GM18526 (cell line): Measurements from ENCODE around the gene ZNF775.

Experiments
- POLR2A ChIP-seq: IDR thresholded peaks from 3 replicates; pipeline ENCODE4 v1.6.1; 2011; ENCODE audit not compliant: insufficient read length; ENCODE audit errors: extremely low read depth

Gene ZNF775

DNA sequence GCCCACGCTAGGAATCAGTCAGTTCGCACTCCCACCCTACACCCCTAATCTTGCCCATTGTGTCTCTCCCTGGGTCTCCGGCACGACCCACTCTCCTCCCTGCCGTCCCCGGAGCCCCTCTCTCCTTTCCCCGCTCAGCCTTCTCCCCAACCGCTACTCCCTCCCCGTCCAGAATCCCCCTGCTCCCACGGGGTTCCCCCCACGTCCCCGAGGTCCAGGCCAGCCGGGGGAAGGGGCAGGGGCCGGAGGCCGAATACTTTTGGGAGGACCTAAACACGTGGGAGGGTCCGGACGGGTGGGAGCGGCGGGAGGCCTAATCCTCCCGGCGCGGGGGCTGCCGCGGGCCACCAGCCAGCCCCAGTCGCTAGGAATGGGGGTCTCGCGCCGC lies 38.3 kb upstream of the ZNF775 start:
- no peak for TF ChIP-seq POLR2A

DNA sequence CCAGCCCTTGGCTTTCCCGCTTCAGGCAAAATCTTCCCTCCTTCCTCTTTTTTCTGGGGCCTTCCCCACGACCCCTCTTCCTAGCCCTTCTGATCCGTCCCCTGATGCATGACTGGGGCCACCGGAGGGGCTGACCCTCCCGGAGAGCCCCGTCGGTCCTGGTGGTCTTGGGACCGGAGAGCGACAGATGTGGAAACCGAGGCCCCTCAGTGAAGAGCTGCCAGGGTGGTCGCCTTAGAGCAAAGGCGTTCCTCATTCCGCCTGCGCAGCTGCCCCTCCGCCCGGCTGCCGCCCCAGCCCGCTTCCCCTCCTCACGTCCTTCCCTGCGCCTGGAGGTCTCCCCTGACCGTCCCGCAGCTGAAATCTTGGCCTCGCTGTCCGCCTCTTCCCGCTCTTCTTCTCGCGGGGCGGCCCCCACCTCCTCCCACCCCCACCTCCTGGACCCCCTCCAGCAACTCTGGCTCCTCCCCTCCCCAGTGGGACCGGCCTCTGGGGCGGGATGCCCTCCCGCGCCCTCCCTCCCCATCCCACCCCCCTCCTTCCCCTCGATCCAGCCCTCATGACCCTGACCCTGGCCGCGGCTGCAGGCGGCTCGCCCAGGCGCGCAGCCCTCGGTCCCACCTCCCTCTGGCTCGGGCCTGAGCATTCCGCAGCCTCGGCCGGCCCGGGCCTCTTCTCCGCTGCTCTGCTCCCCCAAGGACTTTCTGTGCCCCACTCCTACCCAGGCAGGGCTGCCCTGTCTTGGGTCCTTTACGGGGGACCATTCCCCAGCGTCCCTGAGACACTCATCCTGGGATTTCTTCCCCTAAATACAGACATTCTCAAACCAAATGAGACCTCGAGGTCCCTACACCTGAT lies 37.6 kb upstream of the ZNF775 start, which contains the start of gene RARRES2:
RARRES2 (minus strand) TSS at position 367 of the 858 bp plus-strand sequence. CDS start 1,020 bp downstream, outside the sequence.
- no peak for TF ChIP-seq POLR2A

DNA sequence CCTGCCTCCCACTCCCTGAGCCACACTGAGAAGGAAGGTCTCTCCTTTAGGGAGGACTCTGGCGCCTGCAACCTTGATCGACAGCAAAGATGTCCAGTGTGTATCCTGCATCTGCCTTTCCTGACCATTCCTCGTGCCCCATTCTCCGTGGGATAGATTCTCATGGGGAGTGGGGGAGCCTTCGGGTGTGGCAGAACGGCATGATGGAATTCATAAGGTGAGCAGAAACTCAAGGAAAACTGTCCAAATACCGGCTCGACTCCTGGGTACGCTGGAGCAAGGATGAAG lies 37.1 kb upstream of the ZNF775 start:
- no peak for TF ChIP-seq POLR2A

DNA sequence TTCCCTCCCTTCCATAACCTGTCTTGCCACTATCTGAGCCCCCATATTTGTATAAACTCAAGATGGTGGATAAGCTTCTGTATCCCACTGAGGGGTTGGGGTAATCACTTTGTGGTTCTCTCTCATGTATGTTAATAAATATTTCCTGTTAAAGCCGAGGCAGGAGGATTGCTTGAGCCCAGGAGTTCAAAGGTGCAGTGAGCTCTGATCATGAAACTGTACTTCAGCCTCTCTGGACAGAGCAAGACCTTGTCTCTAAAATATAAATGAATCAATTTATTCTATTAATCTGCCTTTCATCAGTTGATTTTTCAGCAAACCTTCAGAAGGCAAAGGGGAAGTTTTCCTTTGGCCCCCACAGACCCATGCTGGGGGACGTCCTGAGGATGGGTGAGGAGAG lies 35.9 kb upstream of the ZNF775 start:
- TF ChIP-seq POLR2A = no peak

DNA sequence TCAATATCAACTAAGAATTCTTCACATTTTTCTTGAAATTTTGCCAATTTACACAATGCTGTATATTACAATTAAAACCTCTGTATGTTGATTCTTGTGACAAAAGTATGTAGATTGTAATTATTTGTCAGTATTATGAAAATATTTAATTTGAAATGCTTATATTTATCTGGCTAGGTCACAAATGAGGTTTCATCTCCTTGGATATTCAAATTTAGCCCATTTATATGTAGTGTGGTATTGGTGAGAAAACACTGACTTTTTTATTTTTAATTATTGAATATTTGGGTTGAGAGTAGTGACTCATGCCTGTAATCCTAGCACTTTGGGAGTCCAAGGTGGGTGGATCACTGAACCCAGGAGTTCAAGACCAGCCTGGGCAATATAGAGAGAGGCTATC lies 34.8 kb upstream of the ZNF775 start:
- TF ChIP-seq POLR2A = no peak

DNA sequence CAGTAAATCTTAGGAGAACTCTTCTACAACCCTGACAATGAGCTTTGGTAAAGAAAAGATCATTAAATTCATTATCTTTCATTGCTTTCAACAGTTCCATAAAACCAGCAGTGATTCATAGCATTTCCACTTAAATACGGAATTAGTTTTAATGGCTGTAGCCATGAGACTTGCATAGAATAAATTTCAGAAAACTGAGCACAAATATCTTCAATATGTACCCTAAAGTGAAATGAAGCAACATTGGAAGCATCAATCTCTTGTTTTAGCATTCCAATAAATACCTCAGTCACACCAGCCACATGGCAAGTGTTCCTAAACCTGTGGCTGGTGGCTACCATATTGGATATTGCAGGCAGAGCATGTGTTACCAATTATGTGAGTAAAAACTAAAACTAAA lies 34.1 kb upstream of the ZNF775 start:
- no peak for TF ChIP-seq POLR2A

DNA sequence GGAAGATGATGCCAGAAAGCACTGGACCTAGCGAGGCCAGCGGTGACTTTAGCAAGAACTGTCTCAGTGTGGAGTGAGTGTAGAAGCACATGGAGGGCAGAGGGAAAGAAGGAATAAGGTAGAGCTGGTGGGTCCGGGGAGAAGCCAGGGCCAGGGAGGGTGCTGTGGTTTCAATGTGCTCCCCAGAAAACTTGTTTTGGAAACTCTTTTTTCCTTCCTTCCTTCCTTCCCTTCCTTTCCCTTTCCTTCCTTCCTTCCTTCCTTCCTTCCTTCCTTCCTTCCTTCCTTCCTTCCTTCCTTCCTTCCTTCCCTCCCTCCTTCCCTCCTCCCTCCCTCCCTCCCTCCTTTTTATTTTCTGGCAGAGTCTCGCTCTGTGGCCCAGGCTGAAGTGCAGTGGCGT lies 32.2 kb upstream of the ZNF775 start:
- no peak for TF ChIP-seq POLR2A

DNA sequence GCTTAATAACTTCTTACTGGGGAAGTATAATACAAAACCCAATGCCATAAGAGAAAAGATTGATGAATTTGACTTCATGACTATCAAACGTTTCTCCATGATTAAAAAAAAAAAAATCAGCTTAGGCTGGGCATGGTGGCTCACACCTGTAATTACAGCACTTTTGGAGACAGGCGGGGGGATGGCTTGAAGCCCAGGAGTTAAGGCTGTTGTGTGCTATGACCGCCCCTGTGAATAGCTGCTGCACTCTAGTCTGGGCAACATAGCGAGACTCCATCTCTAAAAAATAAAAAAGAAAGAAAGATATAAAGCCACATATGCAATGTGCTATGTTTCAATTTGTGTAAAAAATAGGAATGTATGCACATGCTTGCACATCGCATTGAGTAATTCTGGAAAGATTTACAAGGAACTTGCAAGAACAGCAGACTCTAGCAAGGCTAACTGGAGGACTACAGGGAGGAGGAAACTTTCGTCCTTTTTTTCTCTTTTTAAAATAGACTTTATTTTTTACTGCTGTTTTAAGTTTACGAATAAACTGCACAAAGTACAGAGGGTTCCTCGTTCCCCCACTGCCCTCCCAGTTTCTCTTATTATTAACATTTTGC lies 27.4 kb upstream of the ZNF775 start:
- no peak for TF ChIP-seq POLR2A

DNA sequence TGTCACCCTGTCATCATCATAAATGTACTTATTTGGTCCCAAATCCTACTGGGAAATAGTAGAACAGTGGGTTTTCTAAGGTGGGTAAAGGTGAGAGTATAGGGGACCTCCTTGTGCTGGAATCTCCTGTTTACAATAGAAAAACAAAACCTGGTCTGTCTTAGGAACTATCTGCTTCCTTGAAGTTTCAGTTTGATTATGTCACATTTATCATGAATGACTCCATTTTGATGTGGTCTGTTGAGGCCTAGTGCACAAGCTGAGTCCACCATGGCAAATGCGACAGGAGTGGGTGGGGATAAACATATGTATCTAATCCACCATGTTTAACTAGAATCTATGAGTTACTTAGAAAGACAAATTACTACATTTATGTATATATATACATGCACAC lies 23.5 kb upstream of the ZNF775 start:
- no peak for TF ChIP-seq POLR2A

DNA sequence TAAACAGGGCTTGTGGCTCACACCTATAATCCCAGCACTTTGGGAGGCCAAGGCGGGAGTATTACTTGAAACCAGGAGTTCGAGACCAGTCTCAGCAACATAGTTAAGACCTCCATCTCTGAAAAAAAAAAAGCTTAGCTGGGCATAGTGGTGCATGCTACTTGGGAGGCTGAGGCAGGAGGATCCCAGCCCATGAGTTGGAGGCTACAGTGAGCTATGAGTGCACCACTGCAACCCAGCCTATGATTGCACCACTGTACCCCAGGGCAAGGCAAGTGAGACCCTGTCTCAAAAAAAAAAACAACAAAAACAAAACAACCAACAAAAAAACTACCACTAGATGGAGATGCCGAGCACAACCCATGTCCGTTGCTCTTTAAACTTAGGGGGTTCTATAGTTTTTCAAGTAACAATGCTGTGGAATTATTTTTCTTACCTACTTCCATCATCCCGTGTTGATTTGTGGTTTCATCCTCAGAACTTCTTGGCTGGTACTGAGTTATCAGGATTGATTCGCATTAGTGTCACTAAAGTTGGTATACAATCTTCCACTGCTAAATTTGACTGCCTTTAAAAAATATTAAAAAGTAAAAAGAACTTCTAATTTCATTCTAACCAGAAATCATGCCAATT lies 22.7 kb upstream of the ZNF775 start:
- TF ChIP-seq POLR2A = no peak

DNA sequence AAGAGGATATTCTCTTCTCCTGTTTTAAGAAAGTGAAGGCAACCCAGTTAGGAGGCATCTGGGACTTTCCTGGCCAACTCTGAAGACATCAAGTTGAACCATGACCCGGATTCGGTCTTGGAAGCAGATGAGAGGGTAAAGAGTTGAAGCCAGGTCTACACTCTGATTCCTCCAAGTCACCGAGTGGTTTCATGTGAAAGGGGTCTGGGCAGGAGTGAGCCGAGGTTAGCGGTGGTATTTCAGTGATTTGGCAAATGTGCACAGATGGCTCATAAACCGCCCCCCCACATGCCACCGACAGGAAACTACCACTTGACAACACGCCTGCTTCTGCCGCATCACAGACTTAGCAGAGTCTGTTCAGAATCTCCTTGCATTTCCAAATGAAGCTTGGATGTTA lies 21.9 kb upstream of the ZNF775 start:
- no peak for TF ChIP-seq POLR2A

DNA sequence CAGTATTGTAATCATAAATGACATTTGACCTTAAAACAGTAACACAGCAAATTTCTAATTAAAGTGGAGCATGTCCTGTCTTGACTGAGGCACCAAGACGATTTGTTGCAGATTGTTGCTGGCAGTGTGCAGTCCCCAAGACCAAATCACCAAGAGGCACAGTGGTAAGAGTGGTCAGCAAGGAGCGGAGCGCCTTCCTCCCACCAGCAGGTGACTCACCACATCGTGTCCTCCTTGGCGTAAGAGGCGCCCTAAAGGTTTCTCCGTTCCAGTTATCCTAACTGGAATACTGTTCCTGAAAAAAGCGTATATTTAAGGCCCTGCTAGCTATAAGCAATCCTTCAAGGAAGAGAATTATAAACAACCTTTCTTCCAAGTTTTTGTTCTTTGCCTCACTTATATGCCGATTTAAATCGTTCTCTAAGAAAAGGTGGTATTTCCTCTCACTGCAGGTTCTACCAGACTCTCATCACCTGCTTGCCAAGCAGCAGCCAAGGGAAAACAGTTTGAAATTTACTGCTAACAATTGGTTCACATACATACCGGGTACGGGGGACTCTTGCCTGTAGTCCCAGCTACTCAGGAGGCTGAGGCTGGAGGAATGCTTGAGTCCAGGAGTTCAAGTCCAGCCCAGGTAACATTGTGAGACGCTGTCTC lies 21.2 kb upstream of the ZNF775 start:
- no peak for TF ChIP-seq POLR2A

DNA sequence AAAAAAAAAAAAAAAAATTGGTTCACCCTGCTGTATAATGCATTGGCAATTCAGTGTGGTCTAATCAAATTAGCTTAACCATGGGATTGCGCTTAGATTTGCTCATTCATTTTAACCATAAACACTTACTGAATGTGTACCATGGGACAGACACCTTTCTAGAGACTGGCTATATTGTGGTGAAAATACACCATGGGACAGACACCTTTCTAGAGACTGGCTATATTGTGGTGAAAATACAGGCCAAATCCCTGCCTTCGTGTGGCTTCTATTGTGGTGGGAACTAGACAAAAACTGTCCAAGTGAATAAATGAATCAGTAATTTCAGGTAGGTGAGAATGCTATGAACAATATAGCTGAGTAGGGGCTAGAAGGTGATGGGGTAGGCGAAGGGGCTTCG lies 20.7 kb upstream of the ZNF775 start:
- TF ChIP-seq POLR2A = no peak

DNA sequence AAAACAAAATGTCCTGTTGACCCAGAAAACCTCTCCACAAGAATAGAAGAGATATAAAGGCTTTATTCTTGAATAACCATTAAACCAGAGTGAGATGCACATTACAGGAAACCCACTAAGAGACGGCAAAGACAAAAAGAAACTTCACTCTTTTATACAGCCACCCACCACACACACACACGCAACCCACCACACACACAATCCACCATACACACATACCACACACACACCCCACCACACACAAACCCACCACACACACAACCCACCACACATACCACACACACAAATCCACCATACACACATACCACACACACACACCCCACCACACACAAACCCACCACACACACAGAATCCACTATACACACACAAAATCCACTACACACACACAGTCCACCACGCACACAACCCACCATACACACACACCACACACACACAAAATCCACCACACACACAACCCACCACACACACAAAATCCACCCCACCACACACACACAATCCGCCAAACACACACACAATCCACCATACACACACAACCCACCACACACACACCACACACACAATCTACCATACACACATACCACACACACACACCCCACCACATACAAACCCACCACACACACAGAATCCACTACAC lies 20.0 kb upstream of the ZNF775 start:
- no peak for TF ChIP-seq POLR2A

DNA sequence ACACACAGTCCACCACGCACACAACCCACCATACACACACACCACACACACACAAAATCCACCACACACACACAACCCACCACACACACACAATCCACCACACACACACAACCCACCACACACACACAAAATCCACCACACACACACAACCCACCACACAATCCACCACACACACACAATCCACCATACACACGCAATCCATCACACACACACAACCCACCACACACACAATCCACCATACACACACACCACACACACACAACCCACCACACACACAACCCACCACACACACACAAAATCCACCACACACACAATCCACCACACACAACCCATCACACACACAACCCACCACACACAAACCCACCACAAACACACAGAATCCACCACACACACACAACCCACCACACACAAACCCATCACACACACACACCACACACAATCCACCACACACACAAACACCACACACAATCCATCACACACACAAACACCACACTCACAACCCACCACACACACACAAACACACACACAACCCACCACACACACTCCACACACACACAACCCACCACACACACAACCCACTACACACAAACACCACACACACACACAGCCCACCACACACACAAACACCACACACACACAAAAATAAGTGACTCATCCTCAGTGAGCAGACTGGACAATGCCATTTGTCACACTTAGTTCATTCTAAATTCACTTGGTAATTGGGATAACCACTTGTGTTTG lies 19.3 kb upstream of the ZNF775 start:
- TF ChIP-seq POLR2A = no peak
